Endothelial cell of coronary artery (primary cell): ENCODE measurements around the gene MARS2. TPM values are rescaled to one million over a fixed set of nuclear protein-coding genes. Genes with fewer than 3 reads are reported as not detected.

Source experiments
- total RNA-seq: library from RNA; depleted of rRNA; stranded (reverse); fragments of >200 nt; gene quantifications from 2 replicates; pipeline ENCODE4 v1.2.3, GENCODE V29; 2014

The MARS2 gene
- total RNA-seq = 4.0 and 4.7 TPM in 2 replicates

GRCh38 chr2:197705121-197705911, at the start of gene MARS2:
TSS of gene MARS2 (plus strand) at chr2:197705369. CDS start at chr2:197705406, 37 bp downstream.

GRCh38 chr2:197675246-197675645, 29.9 kb upstream of the MARS2 start, which contains the start of gene RFTN2:
TSS of gene RFTN2 (minus strand) at chr2:197675587. CDS start at chr2:197675458, 129 bp downstream.

Other genes with a start within 250 kb of the MARS2 start
- gene HSPD1, start 205.5 kb upstream of the MARS2 start, total RNA-seq = 220 and 310 TPM in 2 replicates
- 118 and 149 TPM in 2 replicates for gene HSPE1, start 205.0 kb upstream of the MARS2 start, total RNA-seq
- 27.3 and 28.8 TPM in 2 replicates for gene MOB4, start 189.3 kb upstream of the MARS2 start, total RNA-seq
- gene RFTN2, start 29.8 kb upstream of the MARS2 start, total RNA-seq = 3.8 and 5.1 TPM in 2 replicates
- not detected in 2 replicates for gene BOLL, start 80.0 kb downstream of the MARS2 start, total RNA-seq
- gene PLCL1, start 99.2 kb downstream of the MARS2 start, total RNA-seq = 3.8 and 13.3 TPM in 2 replicates